SU-DHL-6 (cell line): ENCODE data around the gene ATG2A.

Source experiments
- EZH2phosphoT487 ChIP-seq: fragments of 200-600 bp; sonication (generic), shearing (Covaris generic); conservative IDR thresholded peaks from 2 replicates; pipeline ENCODE4 v1.6.1; 2018; ENCODE audit warnings: mild to moderate bottlenecking, antibody characterized with exemption, low read length, moderate library complexity, mixed read lengths
- TF ChIP-seq, protein P1 (sequence below): fragments of 200-600 bp; sonication (generic); IDR thresholded peaks from one replicate; pipeline ENCODE4 v1.5.1; 2017; ENCODE audit warnings: antibody characterized with exemption, mild to moderate bottlenecking, low read length, moderate library complexity; ENCODE audit not compliant: insufficient read depth, poor library complexity, severe bottlenecking

DNA sequence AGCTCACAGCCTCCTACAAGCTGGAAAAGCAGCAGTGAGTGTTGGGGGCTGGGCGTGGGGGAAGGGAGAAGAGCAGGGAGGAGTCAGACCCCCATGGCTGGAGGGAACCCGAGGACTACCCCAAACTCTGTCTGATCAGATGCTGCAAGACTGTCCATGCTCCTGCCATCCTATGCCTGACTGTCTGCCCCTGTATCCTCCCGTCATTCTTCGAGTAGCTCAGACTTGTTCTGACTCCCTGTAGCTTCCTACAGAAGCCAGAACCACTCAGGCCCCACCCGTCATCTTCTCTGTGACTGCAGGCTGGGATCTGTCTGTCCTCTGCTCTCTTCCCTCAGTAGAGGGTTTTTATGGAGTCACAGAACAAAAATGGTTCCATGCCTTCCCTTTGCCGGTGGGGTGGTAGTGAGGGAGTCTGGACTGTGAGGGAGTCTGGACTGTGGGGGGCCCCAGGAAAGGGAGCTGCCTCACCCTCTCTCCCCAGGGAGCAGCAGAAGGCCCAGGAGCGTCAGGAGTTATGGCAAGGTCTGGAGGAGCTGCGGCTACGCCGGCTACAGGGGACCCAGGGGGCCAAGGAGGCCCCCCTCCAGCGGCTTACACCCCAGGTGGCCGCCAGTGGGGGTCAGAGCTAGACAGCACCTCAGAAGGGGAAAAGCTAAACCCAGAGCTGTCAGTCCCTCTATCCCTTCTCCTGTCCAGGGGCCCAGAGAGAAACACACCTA is 16.4 kb upstream of the ATG2A start:
- TF ChIP-seq, protein P1, sequence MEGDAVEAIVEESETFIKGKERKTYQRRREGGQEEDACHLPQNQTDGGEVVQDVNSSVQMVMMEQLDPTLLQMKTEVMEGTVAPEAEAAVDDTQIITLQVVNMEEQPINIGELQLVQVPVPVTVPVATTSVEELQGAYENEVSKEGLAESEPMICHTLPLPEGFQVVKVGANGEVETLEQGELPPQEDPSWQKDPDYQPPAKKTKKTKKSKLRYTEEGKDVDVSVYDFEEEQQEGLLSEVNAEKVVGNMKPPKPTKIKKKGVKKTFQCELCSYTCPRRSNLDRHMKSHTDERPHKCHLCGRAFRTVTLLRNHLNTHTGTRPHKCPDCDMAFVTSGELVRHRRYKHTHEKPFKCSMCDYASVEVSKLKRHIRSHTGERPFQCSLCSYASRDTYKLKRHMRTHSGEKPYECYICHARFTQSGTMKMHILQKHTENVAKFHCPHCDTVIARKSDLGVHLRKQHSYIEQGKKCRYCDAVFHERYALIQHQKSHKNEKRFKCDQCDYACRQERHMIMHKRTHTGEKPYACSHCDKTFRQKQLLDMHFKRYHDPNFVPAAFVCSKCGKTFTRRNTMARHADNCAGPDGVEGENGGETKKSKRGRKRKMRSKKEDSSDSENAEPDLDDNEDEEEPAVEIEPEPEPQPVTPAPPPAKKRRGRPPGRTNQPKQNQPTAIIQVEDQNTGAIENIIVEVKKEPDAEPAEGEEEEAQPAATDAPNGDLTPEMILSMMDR = no peak
- TF ChIP-seq EZH2phosphoT487 = no peak
